ENCODE data around the gene ITGAV.

GRCh38 chr2:186702501-186702900, 112.6 kb downstream of the ITGAV start:
- TF ChIP-seq POLR2AphosphoS5 (IDR thresholded peaks at IDR 0.05; ENCODE audit: low read depth, low read length) = no peak
- TF ChIP-seq REST (IDR thresholded peaks at IDR 0.05; ENCODE audit: insufficient read depth in 1 of 2, low read depth in 2 of 2, low read length in 2 of 2) = no peak

Measured in PFSK-1 (cell line).